GM10847 (cell line): ENCODE data around the gene MMP10.

Experiments
- POLR2A ChIP-seq: IDR thresholded peaks from 2 replicates; pipeline ENCODE4 v1.6.1; 2011; ENCODE audit not compliant: insufficient read length; ENCODE audit errors: extremely low read depth

Gene MMP10

DNA sequence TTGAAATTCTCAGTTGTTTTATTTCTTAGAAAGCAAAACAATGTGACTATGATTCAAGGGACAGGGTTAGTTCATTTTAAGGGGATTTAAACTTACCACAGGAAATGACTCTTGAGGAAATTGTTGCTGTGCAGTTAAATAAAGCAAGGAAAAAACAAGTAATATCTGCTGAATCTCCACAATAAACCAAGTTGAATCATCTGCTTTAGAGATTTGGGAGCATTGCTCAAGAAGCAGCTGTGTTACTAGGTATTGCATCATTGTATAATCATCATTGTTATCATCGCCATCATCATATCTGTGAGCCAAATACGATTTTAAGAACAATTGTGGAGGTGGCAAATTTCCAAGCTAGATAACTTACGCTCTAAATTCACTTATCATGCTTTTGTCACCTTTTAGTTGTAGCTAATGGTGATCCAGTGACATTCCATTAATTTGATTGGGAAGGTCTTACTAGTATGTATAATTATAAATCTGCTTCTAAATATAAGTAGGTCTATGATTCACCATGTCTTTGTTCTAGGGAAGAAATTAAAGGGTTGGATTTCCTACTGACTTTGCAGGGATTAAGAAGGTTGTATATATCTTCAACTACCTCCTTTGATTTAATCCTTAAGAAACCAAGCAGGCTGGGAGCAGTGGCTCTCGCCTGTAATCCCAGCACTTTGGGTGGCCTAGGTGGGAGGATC, 19.9 kb downstream of the MMP10 start:
- no peak for TF ChIP-seq POLR2A

DNA sequence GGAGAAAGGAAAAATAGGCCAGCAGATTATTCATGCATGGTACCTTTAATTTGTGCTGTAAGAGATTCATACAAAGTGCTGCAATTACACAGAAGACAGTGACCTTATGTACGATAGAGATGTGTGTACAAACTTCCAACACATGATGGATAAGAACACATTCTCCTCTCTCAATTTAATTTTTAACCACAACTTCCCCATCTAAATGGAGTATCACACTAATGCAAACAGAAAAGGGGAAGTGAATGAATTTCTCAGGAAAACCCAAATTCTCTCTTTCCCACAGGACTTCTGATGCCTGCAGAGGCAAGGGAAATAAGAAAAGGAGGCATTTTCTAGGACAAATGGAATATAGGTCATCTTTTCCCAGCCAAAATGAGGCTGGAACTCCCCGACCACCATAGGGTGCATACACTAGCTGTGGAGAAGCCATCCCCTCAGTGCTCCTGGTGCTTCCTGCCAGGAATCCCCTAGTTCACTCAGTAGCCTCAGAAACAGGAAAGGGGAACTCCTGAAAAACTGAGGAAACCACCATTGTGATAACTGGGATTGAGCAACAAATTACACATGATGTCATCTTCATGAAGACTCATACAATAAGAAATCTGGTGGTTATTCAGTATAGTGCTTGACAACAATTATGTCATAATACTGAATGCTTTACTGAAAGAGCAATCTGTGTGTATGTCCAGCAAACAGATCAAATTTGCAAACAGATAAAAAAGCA, 22.4 kb downstream of the MMP10 start:
- no peak for TF ChIP-seq POLR2A

DNA sequence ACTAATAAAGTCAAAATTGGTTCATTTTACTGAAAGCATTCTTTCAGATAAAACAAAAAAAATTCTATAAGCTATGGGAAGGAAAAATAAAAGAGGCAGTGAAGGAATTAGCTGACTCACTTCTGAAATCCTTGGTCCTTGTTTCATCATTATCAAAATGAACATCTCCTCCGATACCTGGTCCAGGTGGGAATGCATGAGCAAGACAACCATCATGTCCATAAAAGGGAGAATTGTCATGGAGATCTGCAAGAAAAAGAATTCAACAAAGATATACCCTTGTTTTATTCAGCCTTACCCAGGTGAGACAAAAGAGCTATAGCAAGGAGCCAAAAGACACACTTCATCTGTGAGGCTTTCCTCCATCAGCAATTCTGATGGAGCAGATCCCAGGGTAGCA, 27.2 kb downstream of the MMP10 start:
- TF ChIP-seq POLR2A, result no peak

DNA sequence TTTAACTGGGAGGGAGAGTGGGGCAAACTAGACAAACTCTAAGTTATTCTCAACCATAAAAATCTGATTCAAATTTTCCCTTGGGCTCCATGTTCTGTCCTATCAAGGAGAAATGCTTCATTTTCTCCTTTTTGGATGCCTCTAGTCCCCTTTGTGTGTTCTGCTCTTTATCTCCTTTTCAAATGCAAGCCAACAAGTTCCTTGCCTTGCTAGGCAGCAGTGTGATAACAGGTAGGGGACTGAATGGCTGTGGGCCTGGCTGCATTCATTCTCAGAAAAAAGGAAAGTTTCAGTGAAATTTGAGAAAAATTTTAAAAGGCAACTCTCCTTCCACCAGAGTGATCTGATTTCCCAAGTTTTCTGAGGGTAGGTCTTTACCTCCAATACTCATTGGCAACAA, 28.8 kb downstream of the MMP10 start:
- no peak for TF ChIP-seq POLR2A

DNA sequence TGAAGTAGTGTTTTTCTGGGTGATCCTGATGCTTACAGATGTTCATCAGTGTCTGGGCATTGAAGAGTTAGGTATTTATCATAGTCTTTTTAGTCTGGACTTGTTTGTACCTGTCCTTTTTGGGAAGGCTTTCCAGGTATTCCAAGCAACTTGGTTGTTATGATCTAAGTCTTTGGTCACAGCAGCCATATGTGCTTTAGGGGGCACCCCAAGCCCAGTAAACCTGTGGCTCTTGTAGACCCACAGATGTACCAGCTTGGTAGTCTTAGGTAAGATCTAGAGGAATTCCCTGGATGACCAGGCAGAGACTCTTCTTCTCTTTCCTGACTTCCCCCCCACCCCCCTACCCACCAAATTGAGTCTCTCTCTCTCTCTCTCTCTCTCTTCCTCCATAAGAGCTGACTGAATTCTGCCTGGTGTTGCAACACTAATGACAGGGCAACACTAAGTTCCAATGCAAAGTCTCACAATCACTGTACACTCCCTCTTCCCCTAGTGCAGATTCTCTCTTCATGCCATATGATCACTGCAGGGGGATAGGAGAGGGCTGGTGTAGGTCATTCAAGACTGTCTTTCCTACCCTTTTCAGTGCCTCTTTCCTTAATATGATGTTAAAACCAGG, 31.2 kb downstream of the MMP10 start:
- TF ChIP-seq POLR2A, result no peak

DNA sequence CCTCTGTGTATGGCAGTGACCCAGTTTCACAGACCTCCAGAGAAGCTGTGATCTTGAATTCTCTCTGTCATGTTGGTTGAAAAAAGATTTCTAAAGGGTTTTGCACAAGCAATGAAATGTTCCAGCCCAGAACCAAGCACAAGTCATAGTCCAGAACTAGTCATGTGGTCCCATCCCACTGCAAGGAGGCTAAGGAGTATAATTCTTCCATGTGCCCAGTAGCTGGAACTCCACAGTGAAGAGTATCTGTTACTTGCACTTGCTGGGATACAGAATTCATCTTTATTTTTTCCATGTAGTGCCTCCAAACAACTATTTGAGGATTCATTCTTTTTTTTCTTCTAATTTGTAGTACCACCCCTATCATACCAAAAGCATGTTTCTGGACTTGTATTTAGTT, 45.8 kb downstream of the MMP10 start:
- TF ChIP-seq POLR2A, result no peak

DNA sequence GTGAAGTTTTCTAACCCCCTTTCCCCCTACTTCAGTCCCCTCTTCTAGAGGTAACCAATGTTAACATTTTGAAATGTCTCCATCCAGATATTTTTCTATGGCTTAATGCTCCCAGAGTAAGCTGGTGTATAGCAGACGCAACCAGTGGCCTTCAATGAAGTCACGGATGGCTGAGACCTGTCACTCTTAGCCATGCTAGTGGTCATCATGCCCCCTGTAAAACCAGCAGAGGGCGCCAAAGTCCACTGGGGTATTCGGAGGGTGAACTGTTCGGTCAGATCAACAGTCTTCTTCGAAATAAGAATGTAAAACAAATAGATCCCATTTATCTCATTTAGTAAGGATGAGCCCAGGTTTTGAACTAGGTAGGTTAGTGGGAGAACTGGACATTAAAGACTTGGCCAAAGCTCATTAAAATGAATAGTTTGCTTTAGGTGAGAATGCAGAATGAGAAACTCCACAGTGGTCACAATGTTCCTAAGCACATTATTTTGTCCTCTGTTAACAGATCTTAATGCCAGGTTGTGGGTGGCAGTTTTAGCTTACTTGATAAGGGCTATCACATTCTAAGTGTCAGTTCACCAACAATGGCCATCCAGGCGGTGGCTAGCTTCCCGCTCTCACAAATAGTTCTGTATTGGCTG, 47.1 kb downstream of the MMP10 start:
- TF ChIP-seq POLR2A, result no peak

DNA sequence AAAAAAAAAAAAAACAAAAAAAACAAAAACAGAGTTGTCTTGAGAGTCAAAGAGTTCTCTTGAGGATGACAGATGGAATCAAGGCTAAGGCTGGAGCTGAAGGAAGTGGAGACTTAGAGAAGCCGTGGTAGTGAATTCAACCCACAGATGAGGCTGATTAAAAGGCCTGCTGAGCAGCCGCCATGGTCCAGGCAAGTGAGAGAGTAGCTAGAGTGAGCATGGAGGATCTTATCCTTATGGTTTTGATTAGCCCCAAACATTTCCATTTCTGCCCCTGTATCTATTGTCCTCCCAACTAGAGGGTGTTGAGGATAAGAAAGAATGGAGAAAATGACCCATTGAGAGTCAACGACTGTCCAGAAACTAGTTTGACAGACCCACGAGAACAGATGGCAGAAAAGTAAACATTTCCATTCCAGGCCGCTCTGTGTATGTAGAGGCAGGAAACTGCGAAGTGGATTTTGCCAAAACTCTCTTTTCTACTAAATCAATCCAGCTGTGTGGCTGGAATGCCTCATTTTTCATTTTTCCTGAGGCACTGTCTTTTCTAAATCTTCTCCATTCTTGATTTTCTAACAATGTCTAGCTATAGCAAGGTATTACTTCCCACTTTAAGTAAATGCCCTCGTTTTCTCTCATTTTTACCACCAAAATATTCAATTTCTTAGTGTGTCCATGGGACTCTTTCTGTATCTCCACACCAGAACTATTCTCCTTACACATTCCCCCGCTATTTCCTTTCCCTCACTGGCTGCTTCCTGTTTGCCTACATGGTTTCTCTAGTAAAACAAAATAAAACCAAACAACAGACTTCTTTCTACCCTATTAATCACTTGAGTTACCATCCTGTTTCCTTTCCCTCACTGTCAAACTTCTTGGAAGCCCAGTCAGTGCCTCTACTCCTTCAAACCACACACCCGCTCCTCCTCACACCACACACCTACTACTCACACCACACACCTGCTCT, 50.3 kb downstream of the MMP10 start:
- no peak for TF ChIP-seq POLR2A

DNA sequence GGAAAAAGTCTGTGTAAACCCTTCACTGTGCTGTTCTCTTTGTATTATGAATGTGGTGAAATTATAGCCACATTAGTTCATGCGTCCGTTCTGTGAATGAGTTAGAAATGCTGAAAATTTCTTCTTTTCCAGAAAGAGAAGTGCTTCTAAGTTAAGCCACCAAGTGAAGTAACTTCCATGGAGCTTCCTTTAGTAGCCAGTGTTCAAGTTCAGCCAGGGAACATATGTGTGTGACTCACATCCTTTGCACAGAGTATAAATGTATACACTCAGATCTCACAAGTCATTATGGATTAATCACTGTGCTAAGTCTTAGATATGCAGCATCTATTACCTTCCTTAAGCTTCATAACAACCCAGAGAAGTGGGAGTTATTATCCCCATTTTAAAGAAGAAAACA, 52.5 kb downstream of the MMP10 start:
- TF ChIP-seq POLR2A, result no peak

DNA sequence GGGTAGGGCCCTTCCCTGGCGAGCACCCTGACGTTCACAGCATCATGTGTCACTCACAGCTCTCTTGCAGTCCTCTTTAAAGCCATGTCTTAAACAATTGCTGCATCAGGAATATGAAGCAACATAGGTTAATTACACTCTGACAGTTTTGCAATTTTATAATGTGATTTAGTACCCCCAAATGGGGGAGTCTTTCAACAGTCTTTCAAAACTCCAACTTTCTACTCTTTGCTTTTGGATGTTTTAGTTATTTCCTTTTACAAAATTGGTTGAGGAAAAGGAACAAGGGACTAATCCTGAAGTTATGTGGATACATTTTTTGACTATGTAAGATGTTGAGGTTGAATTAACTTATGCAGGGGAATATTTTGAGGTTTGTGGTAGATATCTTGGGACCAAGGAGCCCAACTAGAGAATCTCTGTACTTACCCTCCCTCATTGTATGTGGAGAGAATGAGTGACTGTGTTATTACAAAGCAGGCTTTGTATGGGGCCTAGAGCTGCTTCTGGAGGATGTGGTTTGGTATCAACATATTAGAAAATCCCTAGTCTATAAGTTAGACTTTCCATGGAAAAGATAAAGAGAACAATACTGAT, 55.4 kb downstream of the MMP10 start, which contains the start of gene MMP8:
MMP8 (minus strand) TSS at position 51 of the 597 bp plus-strand sequence. CDS start 99 bp downstream, outside the sequence.
- TF ChIP-seq POLR2A, result no peak

DNA sequence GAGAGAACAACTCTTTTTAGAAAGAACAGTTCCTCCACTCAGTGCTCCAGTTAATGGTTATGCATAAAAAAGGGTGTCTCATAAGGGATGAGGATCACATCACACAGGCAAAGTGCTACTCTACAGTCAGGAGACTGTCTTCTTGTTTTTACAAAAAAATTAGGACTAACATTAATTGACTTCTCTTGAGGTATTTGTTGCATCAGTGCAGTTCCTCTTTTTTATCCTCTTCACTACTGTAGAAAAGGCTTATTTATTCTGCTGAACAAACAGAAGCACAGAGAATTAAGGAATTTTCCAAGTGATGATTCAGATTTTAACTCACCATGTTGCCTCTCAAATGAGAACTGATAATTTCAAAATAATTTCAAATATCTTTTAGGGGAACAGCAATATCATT, 57.6 kb downstream of the MMP10 start:
- no peak for TF ChIP-seq POLR2A
